Ovary (tissue), 9 donors: Measurements from ENCODE around the gene VILL. TPM values are rescaled to one million over a fixed set of nuclear protein-coding genes. Genes with fewer than 3 reads are reported as not detected.
A peak's percentile ranks its signal among the peaks of the same experiment; 100 is the strongest.

ENCODE experiments used
- DNase-seq, 5 donors: peaks; one replicate each; pipeline ENCODE4 v3.0.0-alpha.2; 2019 to 2020
- H3K27ac ChIP-seq, 2 donors: fragments of 200-600 bp; one replicate each; pipeline versions ENCODE4 v1.5.1 to v1.8.0; 2019 to 2022
- H3K27me3 ChIP-seq: fragments of 200-600 bp; one replicate; pipeline ENCODE4 v1.8.0; 2022
- H3K36me3 ChIP-seq: fragments of 200-600 bp; sonication (generic); one replicate; pipeline ENCODE4 v1.5.1; 2019
- H3K4me1 ChIP-seq: one replicate; pipeline ENCODE4 v1.8.1; 2013; ENCODE audit warnings: mild to moderate bottlenecking, moderate library complexity; ENCODE audit not compliant: insufficient read depth
- H3K4me3 ChIP-seq: fragments of 200-600 bp; sonication (generic); one replicate; pipeline ENCODE4 v1.5.1; 2017
- H3K9me3 ChIP-seq, 2 donors: fragments of 200-600 bp in 1 of 2; sonication (generic) in 1 of 2; one replicate each; pipeline versions ENCODE4 v1.5.1 to v1.8.1; 2013 to 2019; ENCODE audit warnings: mild to moderate bottlenecking in 1 of 2, moderate library complexity in 1 of 2
- EP300 ChIP-seq: sonication (generic); formaldehyde crosslinking; IDR thresholded peaks from one replicate; pipeline ENCODE4 v1.6.1; 2017; ENCODE audit warnings: antibody characterized with exemption
- POLR2A ChIP-seq: fragments of 450-650 bp; IDR thresholded peaks from one replicate; pipeline ENCODE4 v1.6.1; 2017; ENCODE audit warnings: antibody characterized with exemption, mild to moderate bottlenecking, moderate library complexity
- WGBS, 3 donors: extraction: QIAGEN DNeasy Blood & Tissue Kit in 1 of 3; methylation state at CpG; one replicate each; pipeline versions ENCODE4 v1.1.5 to v1.1.7; 2013 to 2017; 5-methylcytosine and 5-hydroxymethylcytosine counted together
- intact Hi-C, 4 donors: fragments of 100-400 bp; cut with DNase I; formaldehyde crosslinking; loops; one replicate each; pipeline versions ENCODE4 v1.11.0 to v1.15.1; 2022 to 2023
- polyA plus RNA-seq, 2 donors: library from polyadenylated mRNA; stranded (reverse); fragments of 200-250 nt in 1 of 2; fragments of 350-450 nt in 1 of 2; fragmentation: Illumina TruSeq in 1 of 2; extraction: RNeasy Lipid Tissue Mini Kit (QIAGEN cat#74804) in 1 of 2; gene quantifications; one replicate each; pipeline ENCODE4 v1.2.3, GENCODE V29; 2013 to 2014
- total RNA-seq, 7 donors: library from RNA; depleted of rRNA in 2 of 7; stranded (reverse); fragments of >200 nt in 2 of 7; fragmentation: NEBNext Ultra II Directional in 3 of 7; extraction: Animal tissue kit (Norgen Biotek cat#: 25700) in 3 of 7; gene quantifications; one replicate each; pipeline versions ENCODE4 v1.1.0 to v1.2.4, GENCODE V29; 2016 to 2023
- TF ChIP-seq, protein P1 (sequence below), 3 donors: fragments of 450-650 bp in 2 of 3; fragments of 200-600 bp in 1 of 3; IDR thresholded peaks; one replicate each; pipeline versions ENCODE4 v1.5.1 to v1.8.0; 2016 to 2022; ENCODE audit warnings: antibody characterized with exemption in 3 of 3, mild to moderate bottlenecking in 1 of 3
- donor health status: DM: no; HTN: no; CAD: no; lungs with moderate emphysema.
- donor health status: DM: no; HTN: no; CAD: no.
- donor health status: Bipolar disorder and iron deficiency.
- donor health status: DM: yes; HTN: yes; CAD: no.
- donor health status: DM: no; HTN: no; CAD: no.
- donor health status: DM: yes; HTN: yes; CAD: no.

The VILL gene
- total and polyA plus RNA-seq, 9 donors, result 4.8 to 13.2 (median 8.8) TPM

DNA sequence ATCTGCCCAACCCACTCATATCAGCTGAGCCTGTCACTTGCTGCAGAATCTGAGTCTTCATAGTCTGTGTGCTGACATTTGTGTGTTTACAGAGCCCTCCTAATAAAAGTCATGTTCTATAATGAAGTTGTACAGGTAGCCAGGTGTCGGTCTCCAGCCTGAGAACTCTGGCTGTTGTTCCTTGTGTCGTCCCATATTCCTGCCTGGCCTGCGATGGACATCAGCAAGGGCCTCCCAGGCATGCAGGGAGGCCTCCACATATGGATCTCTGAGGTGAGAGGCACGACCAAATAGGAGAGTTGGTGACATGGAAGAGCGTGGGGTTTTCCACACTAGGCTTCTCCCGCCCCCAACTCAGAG, 2.9 kb downstream of the VILL start:
- intact Hi-C loops, result no loop called here
- peak overlapping the region; percentile 60 for H3K4me3 ChIP-seq
- H3K9me3 ChIP-seq, result no peaks in the 10 kb centered on the region
- no peaks in the 10 kb centered on the region for H3K36me3 ChIP-seq
- no peak overlapping the region for H3K27ac ChIP-seq
- H3K4me1 ChIP-seq, result peaks cover 6% of the 10 kb centered on the region
- TF ChIP-seq, protein P1, sequence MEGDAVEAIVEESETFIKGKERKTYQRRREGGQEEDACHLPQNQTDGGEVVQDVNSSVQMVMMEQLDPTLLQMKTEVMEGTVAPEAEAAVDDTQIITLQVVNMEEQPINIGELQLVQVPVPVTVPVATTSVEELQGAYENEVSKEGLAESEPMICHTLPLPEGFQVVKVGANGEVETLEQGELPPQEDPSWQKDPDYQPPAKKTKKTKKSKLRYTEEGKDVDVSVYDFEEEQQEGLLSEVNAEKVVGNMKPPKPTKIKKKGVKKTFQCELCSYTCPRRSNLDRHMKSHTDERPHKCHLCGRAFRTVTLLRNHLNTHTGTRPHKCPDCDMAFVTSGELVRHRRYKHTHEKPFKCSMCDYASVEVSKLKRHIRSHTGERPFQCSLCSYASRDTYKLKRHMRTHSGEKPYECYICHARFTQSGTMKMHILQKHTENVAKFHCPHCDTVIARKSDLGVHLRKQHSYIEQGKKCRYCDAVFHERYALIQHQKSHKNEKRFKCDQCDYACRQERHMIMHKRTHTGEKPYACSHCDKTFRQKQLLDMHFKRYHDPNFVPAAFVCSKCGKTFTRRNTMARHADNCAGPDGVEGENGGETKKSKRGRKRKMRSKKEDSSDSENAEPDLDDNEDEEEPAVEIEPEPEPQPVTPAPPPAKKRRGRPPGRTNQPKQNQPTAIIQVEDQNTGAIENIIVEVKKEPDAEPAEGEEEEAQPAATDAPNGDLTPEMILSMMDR (IDR thresholded peaks at IDR 0.05), result no peak
- TF ChIP-seq POLR2A (no peak), EP300 (no peak)
- DNase-seq, result no peak
- 38 to 49% (median 44%) methylated on average over 6 of the region's 6 CpGs for WGBS, 3 donors
- H3K27me3 ChIP-seq, result no peaks in the 10 kb centered on the region

DNA sequence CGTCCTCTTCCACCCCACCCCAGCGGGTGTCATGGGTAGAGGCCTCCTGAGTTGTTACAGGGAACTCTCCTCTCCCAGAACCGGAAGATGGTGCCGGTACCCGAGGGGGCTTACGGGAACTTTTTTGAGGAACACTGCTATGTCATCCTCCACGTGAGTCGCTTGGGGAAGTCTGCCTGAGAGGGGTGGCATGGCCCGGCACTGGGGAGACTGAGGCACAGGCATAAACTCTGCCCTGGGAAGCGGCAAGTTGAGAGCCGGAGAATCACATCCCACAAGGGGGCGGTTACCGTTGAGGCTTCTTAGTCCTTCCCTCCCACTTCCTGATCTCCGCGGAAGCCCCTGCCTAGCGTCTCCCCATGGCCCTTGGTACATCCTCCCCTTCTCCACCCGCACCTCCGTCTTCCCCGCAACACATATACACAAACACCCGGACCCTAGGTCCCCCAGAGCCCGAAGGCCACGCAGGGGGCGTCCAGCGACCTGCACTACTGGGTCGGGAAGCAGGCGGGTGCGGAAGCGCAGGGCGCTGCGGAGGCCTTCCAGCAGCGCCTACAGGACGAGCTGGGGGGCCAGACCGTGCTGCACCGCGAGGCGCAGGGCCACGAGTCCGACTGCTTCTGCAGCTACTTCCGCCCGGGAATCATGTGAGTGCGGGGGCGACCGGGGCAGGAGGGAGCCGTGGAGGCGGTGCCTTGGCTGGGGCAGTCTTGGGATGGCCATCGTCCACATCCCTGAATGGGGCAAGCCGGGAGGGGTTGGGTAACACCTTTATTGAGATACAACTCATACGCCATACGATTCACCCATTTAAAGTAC, 3.4 kb downstream of the VILL start:
- H3K36me3 ChIP-seq, result no peaks in the 10 kb centered on the region
- peak; percentile 83 to 88 (median 85) for DNase-seq
- H3K27ac ChIP-seq, result peak overlapping the region; percentile 52 to 64
- H3K27me3 ChIP-seq, result no peaks in the 10 kb centered on the region
- WGBS, 3 donors, result 0 to 1% (median 1%) methylated on average over 36 to 49 of the region's 49 CpGs
- intact Hi-C loops, result no loop called here
- peaks cover 8% of the 10 kb centered on the region for H3K4me1 ChIP-seq
- no peaks in the 10 kb centered on the region for H3K9me3 ChIP-seq
- H3K4me3 ChIP-seq, result peak overlapping the region; percentile 60
- TF ChIP-seq, protein P1 (IDR thresholded peaks at IDR 0.05), result peak in 1 of 3 donors; percentile 16
- TF ChIP-seq EP300, result no peak
- TF ChIP-seq POLR2A, result peak; percentile 32

DNA sequence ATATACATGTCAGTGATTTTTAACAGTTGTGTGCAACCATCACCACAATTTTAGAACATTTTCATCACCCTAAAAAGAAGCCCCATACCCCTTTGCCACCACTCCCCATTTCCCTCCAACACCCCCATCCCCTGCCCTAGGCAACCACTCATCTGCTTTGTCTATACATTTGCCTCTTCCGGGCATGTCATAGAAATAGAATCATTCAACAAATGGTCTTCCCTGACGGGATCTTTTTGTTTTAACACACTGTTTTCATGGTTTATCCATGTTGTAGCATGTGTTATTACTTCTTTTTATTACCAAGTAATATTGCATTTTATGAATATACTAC, 4.0 kb downstream of the VILL start:
- H3K4me1 ChIP-seq, result peaks cover 8% of the 10 kb centered on the region
- peak overlapping the region; percentile 60 for H3K4me3 ChIP-seq
- no peaks in the 10 kb centered on the region for H3K9me3 ChIP-seq
- no peak for DNase-seq
- WGBS, 3 donors, result 8 to 17% (median 10%) methylated on average over 2 of the region's 2 CpGs
- H3K27me3 ChIP-seq, result no peaks in the 10 kb centered on the region
- no peak overlapping the region for H3K27ac ChIP-seq
- TF ChIP-seq, protein P1 (IDR thresholded peaks at IDR 0.05), result no peak
- no peak for TF ChIP-seq POLR2A
- TF ChIP-seq EP300, result no peak
- no peaks in the 10 kb centered on the region for H3K36me3 ChIP-seq
- intact Hi-C loops, result no loop called here

DNA sequence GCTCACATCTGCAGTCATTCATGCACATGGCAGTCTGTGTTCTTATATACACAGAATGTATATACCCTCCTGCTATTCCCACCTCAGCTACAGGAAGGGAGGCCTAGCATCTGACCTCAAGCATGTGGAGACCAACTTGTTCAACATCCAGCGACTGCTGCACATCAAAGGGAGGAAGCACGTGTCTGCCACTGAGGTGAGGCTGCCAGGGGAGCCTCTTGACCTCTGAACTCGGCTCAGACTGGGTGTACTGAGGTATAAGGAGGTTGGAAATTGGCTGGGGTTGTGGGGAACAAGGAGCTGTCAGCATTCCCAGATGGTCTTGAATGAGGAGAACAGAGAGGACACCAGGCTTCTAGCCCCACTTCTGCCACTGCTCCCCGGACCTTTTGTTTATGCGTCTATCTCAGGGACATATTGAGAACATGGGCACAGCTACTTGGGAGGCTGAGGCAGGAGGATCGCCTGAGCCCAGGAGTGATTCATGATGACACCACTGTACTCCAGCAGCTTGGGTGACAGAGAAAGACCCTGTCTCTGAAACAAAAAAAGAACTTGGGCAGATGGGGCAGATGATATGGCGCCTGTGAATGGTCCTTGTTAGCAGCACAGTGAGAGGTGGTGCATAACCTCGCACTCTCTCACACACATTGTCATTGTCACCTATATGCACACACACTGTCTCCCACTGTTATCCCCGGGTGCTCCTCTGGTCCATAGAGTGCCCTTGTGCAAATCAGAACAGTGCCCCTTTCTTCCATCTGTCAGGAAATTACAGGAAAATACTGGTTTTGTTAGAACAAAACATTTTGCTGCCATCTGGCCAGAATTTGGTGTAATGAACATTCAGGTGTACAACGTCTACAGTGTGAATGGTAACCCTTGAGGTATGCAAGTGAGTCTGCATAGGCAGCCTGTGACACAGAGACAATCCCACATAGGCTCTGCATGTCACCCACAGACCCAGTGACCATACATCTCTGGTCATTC, 5.4 kb downstream of the VILL start:
- peaks cover 8% of the 10 kb centered on the region for H3K4me1 ChIP-seq
- DNase-seq, result peak in 1 of 5 donors; percentile 31
- no peaks in the 10 kb centered on the region for H3K9me3 ChIP-seq
- no peak overlapping the region for H3K4me3 ChIP-seq
- WGBS, 3 donors, result 76 to 83% (median 78%) methylated on average over 10 of the region's 10 CpGs
- no peaks in the 10 kb centered on the region for H3K36me3 ChIP-seq
- TF ChIP-seq POLR2A, result no peak
- intact Hi-C loops, result no loop called here
- H3K27me3 ChIP-seq, result no peaks in the 10 kb centered on the region
- no peak overlapping the region for H3K27ac ChIP-seq
